Mesothelial cell of epicardium (in vitro differentiated cells): ENCODE data around the gene PACS1. TPM values are rescaled to one million over a fixed set of nuclear protein-coding genes. Genes with fewer than 3 reads are reported as not detected.

Experiments
- DNase-seq, 2 experiments: peaks; one replicate each; pipeline ENCODE4 v3.0.0; 2021; ENCODE audit warnings: low spot score in 2 of 2; ENCODE audit not compliant: unreplicated experiment in 2 of 2
- H3K27ac Mint-ChIP-seq: 2 replicates; pipeline ENCODE4 v1.8.0; 2021; ENCODE audit warnings: mixed read lengths
- H3K27me3 Mint-ChIP-seq: 2 replicates; pipeline ENCODE4 v1.8.0; 2021; ENCODE audit warnings: low read depth, mixed read lengths
- H3K36me3 Mint-ChIP-seq: 2 replicates; pipeline ENCODE4 v1.8.0; 2021; ENCODE audit warnings: mixed read lengths
- H3K4me1 Mint-ChIP-seq: 2 replicates; pipeline ENCODE4 v1.8.0; 2021; ENCODE audit warnings: mixed read lengths
- H3K4me3 Mint-ChIP-seq: 2 replicates; pipeline ENCODE4 v1.8.0; 2021; ENCODE audit warnings: mild to moderate bottlenecking, moderate library complexity, mixed read lengths
- H3K9me3 Mint-ChIP-seq: 2 replicates; pipeline ENCODE4 v1.8.0; 2021; ENCODE audit warnings: mixed read lengths
- total RNA-seq: library from RNA; stranded (reverse); gene quantifications from 3 replicates; pipeline ENCODE4 v1.2.1, GENCODE V29; 2021
- TF ChIP-seq, protein P1 (sequence below): fragments of 200-600 bp; sonication (generic); IDR thresholded peaks from one replicate; pipeline ENCODE4 v1.5.0; 2021; ENCODE audit warnings: antibody characterized with exemption; ENCODE audit not compliant: unreplicated experiment

PACS1 gene
- total RNA-seq, 1 donor from 2014 or later = 87.0 TPM

- peaks cover 53% of the 10 kb centered on the region for H3K4me1 Mint-ChIP-seq
- H3K9me3 Mint-ChIP-seq = no peaks in the 10 kb centered on the region
- TF ChIP-seq, protein P1, sequence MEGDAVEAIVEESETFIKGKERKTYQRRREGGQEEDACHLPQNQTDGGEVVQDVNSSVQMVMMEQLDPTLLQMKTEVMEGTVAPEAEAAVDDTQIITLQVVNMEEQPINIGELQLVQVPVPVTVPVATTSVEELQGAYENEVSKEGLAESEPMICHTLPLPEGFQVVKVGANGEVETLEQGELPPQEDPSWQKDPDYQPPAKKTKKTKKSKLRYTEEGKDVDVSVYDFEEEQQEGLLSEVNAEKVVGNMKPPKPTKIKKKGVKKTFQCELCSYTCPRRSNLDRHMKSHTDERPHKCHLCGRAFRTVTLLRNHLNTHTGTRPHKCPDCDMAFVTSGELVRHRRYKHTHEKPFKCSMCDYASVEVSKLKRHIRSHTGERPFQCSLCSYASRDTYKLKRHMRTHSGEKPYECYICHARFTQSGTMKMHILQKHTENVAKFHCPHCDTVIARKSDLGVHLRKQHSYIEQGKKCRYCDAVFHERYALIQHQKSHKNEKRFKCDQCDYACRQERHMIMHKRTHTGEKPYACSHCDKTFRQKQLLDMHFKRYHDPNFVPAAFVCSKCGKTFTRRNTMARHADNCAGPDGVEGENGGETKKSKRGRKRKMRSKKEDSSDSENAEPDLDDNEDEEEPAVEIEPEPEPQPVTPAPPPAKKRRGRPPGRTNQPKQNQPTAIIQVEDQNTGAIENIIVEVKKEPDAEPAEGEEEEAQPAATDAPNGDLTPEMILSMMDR = no peak
- no peak overlapping the region for H3K4me3 Mint-ChIP-seq
- no peaks in the 10 kb centered on the region for H3K27me3 Mint-ChIP-seq
- H3K36me3 Mint-ChIP-seq = no peaks in the 10 kb centered on the region
- DNase-seq = no peak
- H3K27ac Mint-ChIP-seq = peak overlapping the region; percentile 95
These were observed 48.8 kb downstream of the PACS1 start for GRCh38 chr11:66118847-66119246.

DNA sequence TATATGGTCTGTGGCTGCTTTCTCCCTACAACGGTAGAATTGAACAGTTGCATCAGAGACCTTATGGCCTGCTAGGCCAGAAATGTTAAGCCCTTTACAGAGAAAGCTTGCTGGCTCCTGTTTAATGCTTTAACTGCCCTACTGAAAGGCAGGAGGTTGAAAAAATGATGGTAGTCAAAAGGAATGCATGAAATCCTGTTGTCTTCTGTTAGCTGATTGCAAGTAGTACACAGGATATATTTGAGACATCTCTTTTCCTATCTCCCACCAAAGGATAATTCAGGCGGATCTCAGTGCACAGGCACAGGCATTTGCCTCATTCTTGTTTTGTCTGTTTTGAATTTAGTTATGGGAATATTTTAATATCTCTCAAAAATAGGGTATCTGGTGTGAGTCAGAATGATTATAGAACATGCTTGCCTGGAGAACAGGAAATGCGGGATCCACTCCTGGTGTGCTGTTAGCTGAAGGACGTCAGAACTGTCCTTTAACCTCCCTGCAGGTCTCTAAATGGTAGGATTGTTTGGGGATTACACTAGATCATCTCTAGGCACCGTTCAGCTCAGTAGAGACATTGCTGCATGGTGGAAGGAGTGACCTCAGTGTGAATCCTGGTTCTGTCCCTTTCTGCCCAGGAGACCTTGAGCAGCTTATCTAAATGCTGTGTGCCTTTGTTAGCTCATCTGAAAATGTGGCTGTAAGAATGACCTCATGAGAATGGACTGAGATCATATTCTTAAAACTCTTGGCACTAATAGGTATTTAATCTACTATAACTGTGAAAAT is 49.5 kb downstream of the PACS1 start:
- Mint-ChIP-seq H3K36me3 (no peaks in the 10 kb centered on the region), H3K9me3 (no peaks in the 10 kb centered on the region), H3K27ac (peak overlapping the region; percentile 95), H3K27me3 (no peaks in the 10 kb centered on the region), H3K4me3 (no peak overlapping the region), H3K4me1 (peaks cover 52% of the 10 kb centered on the region)
- DNase-seq = no peak
- TF ChIP-seq, protein P1 = no peak

- DNase-seq = no peak
- TF ChIP-seq, protein P1 = no peak
- Mint-ChIP-seq H3K27me3 (no peaks in the 10 kb centered on the region), H3K36me3 (no peaks in the 10 kb centered on the region), H3K27ac (peak overlapping the region; percentile 95), H3K4me3 (no peak overlapping the region), H3K4me1 (peaks cover 43% of the 10 kb centered on the region), H3K9me3 (no peaks in the 10 kb centered on the region)
These were observed 51.4 kb downstream of the PACS1 start for GRCh38 chr11:66121466-66121865.

- no peak overlapping the region for H3K4me3 Mint-ChIP-seq
- H3K36me3 Mint-ChIP-seq = no peaks in the 10 kb centered on the region
- H3K4me1 Mint-ChIP-seq = peaks cover 43% of the 10 kb centered on the region
- no peak overlapping the region for H3K27ac Mint-ChIP-seq
- TF ChIP-seq, protein P1 = no peak
- DNase-seq = no peak
- H3K27me3 Mint-ChIP-seq = no peaks in the 10 kb centered on the region
- no peaks in the 10 kb centered on the region for H3K9me3 Mint-ChIP-seq
These were observed 53.8 kb downstream of the PACS1 start for GRCh38 chr11:66123902-66124301.

GRCh38 chr11:66124564-66124963 is 54.5 kb downstream of the PACS1 start:
- H3K27ac Mint-ChIP-seq = no peak overlapping the region
- TF ChIP-seq, protein P1 = no peak
- H3K9me3 Mint-ChIP-seq = no peaks in the 10 kb centered on the region
- H3K4me3 Mint-ChIP-seq = no peak overlapping the region
- no peaks in the 10 kb centered on the region for H3K36me3 Mint-ChIP-seq
- no peak for DNase-seq
- H3K27me3 Mint-ChIP-seq = no peaks in the 10 kb centered on the region
- peaks cover 37% of the 10 kb centered on the region for H3K4me1 Mint-ChIP-seq
